SK-N-SH (cell line): ENCODE results near the gene BMP6. TPM values are rescaled to one million over a fixed set of nuclear protein-coding genes. Genes with fewer than 3 reads are reported as not detected.

Source experiments
- CTCF ChIA-PET: fragments of 300-600, 350-600 bp; formaldehyde crosslinking; extraction: SDS; loops from one replicate; lab custom pipeline; 2021; lab: Yijun Ruan, JAX
- POLR2A ChIA-PET: fragments of 350-600 bp; sonication (Branson Sonifier 250); formaldehyde crosslinking; extraction: SDS; loops from one replicate; lab custom pipeline; 2020; ENCODE audit warnings: antibody characterized with exemption, inconsistent platforms; lab: Yijun Ruan, JAX
- DNase-seq: peaks from one replicate; pipeline ENCODE4 v3.0.0; 2012
- H2AFZ ChIP-seq: fragments of 200-600 bp; sonication (generic); 2 replicates; pipeline ENCODE4 v1.8.1; 2016; ENCODE audit warnings: antibody characterized with exemption, mild to moderate bottlenecking, low read depth
- H3F3A ChIP-seq: fragments of 200-600 bp; sonication (generic); replicated peaks from 2 replicates; pipeline ENCODE3; 2016; ENCODE audit warnings: antibody characterized with exemption, mild to moderate bottlenecking; ENCODE audit not compliant: insufficient read depth
- H3K27ac ChIP-seq, 2 experiments: fragments of 200-500 bp in 1 of 2; fragments of 200-600 bp in 1 of 2; sonication (Bioruptor generic) in 1 of 2; sonication (generic), shearing (Covaris generic) in 1 of 2; 2 replicates each; pipeline versions ENCODE4 v1.5.1 to v1.6.1; 2014 to 2016; ENCODE audit warnings: low read depth in 2 of 2, inconsistent platforms in 1 of 2, low read length in 1 of 2, mild to moderate bottlenecking in 1 of 2, mixed read lengths in 1 of 2
- H3K27me3 ChIP-seq: fragments of 200-600 bp; sonication (generic), shearing (Covaris generic); 2 replicates; pipeline ENCODE4 v1.6.1; 2016; ENCODE audit warnings: mixed run types; ENCODE audit not compliant: insufficient read depth
- H3K36me3 ChIP-seq, 2 experiments: fragments of 200-500 bp in 1 of 2; fragments of 200-600 bp in 1 of 2; sonication (Bioruptor generic) in 1 of 2; sonication (generic) in 1 of 2; replicated peaks in 1 of 2; 2 replicates each; pipeline versions ENCODE3 to v1.5.1; 2014 to 2016; ENCODE audit warnings: low read length in 1 of 2, mild to moderate bottlenecking in 1 of 2; ENCODE audit not compliant: insufficient read depth in 2 of 2, control insufficient read depth in 1 of 2
- H3K4me1 ChIP-seq, 2 experiments: fragments of 200-500 bp in 1 of 2; fragments of 200-600 bp in 1 of 2; sonication (Bioruptor generic) in 1 of 2; sonication (generic), shearing (Covaris generic) in 1 of 2; 2 replicates each; pipeline versions ENCODE4 v1.5.1 to v1.6.1; 2014 to 2016; ENCODE audit warnings: low read depth in 1 of 2, low read length in 1 of 2, mixed run types in 1 of 2; ENCODE audit not compliant: insufficient read depth in 2 of 2, control insufficient read depth in 1 of 2
- H3K4me2 ChIP-seq: fragments of 200-600 bp; sonication (generic), shearing (Covaris generic); 2 replicates; pipeline ENCODE4 v1.6.1; 2017; ENCODE audit warnings: mixed run types
- H3K4me3 ChIP-seq, 2 experiments: fragments of 200-500 bp in 1 of 2; fragments of 200-600 bp in 1 of 2; sonication (Bioruptor generic) in 1 of 2; sonication (generic), shearing (Covaris generic) in 1 of 2; 2 replicates each; pipeline versions ENCODE4 v1.5.1 to v1.8.1; 2014 to 2016; ENCODE audit warnings: low read depth in 2 of 2, inconsistent platforms in 1 of 2, low read length in 1 of 2, mild to moderate bottlenecking in 1 of 2, mixed read lengths in 1 of 2, moderate library complexity in 1 of 2
- H3K79me2 ChIP-seq: fragments of 200-600 bp; sonication (generic); 2 replicates; pipeline ENCODE4 v1.8.1; 2017; ENCODE audit warnings: mild to moderate bottlenecking; ENCODE audit not compliant: insufficient read depth
- H3K9ac ChIP-seq: fragments of 200-600 bp; sonication (generic); 2 replicates; pipeline ENCODE4 v1.6.1; 2017; ENCODE audit warnings: mixed run types
- H3K9me2 ChIP-seq: fragments of 200-600 bp; sonication (generic); 2 replicates; pipeline ENCODE4 v1.6.1; 2017; ENCODE audit warnings: mixed run types
- H3K9me3 ChIP-seq: fragments of 200-600 bp; sonication (generic); 2 replicates; pipeline ENCODE4 v1.6.1; 2017; ENCODE audit warnings: mixed run types, mild to moderate bottlenecking, moderate library complexity
- H4K20me1 ChIP-seq: fragments of 200-600 bp; sonication (generic); 2 replicates; pipeline ENCODE4 v1.6.1; 2017; ENCODE audit warnings: mild to moderate bottlenecking, mixed run types; ENCODE audit not compliant: insufficient read depth
- CTCF ChIP-seq: fragments of 200-600 bp; sonication (generic); IDR thresholded peaks from 2 replicates; pipeline ENCODE4 v1.6.1; 2017; ENCODE audit warnings: antibody characterized with exemption, mild to moderate bottlenecking, moderate library complexity
- ELF1 ChIP-seq: IDR thresholded peaks from 2 replicates; pipeline ENCODE4 v1.4.0; 2012
- EP300 ChIP-seq, 2 experiments: IDR thresholded peaks; 2 replicates each; pipeline versions ENCODE4 v1.4.0 to v1.6.1; 2012; ENCODE audit warnings: borderline replicate concordance in 1 of 2, low read depth in 1 of 2, low read length in 1 of 2
- EZH2phosphoT487 ChIP-seq: fragments of 200-600 bp; sonication (generic); IDR thresholded peaks from 2 replicates; pipeline ENCODE4 v1.6.1; 2017; ENCODE audit warnings: low read depth, mixed run types, mild to moderate bottlenecking, antibody characterized with exemption, moderate library complexity, borderline replicate concordance
- FOSL2 ChIP-seq: IDR thresholded peaks from 2 replicates; pipeline ENCODE4 v1.4.0; 2012; ENCODE audit warnings: low read depth, mild to moderate bottlenecking, moderate library complexity, borderline replicate concordance
- FOXJ3 ChIP-seq: sonication (generic); formaldehyde crosslinking; IDR thresholded peaks from 2 replicates; pipeline ENCODE4 v1.5.1; 2020; ENCODE audit warnings: mild to moderate bottlenecking, missing genetic modification reagents
- FOXM1 ChIP-seq: IDR thresholded peaks from 2 replicates; pipeline ENCODE4 v1.4.0; 2012; ENCODE audit warnings: low read depth, mild to moderate bottlenecking
- GABPA ChIP-seq: IDR thresholded peaks from 2 replicates; pipeline ENCODE4 v1.4.0; 2012; ENCODE audit warnings: low read depth, mild to moderate bottlenecking
- GATA2 ChIP-seq: sonication (generic); formaldehyde crosslinking; IDR thresholded peaks from 2 replicates; pipeline ENCODE4 v1.5.0; 2020; ENCODE audit warnings: mild to moderate bottlenecking, missing genetic modification reagents
- JUND ChIP-seq: IDR thresholded peaks from 2 replicates; pipeline ENCODE4 v1.4.0; 2012
- MAX ChIP-seq: IDR thresholded peaks from 2 replicates; pipeline ENCODE4 v1.4.0; 2012; ENCODE audit warnings: low read depth
- MEF2A ChIP-seq: IDR thresholded peaks from 2 replicates; pipeline ENCODE4 v1.4.0; 2012; ENCODE audit warnings: low read depth, borderline replicate concordance
- MXI1 ChIP-seq: IDR thresholded peaks from 2 replicates; pipeline ENCODE4 v1.6.1; 2012; ENCODE audit warnings: mild to moderate bottlenecking, low read depth, low read length, improper control_type of control experiment
- NRF1 ChIP-seq: IDR thresholded peaks from 2 replicates; pipeline ENCODE4 v1.6.1; 2012; ENCODE audit warnings: low read depth, mild to moderate bottlenecking, low read length
- PBX3 ChIP-seq: IDR thresholded peaks from 2 replicates; pipeline ENCODE4; 2012
- RCOR1 ChIP-seq: fragments of 150-350 bp; IDR thresholded peaks from 2 replicates; pipeline ENCODE4 v1.6.1; 2017; ENCODE audit warnings: antibody characterized with exemption, low read length
- RXRA ChIP-seq: IDR thresholded peaks from 2 replicates; pipeline ENCODE4 v1.4.0; 2012; ENCODE audit warnings: low read depth, mild to moderate bottlenecking, borderline replicate concordance
- SIN3A ChIP-seq: IDR thresholded peaks from 2 replicates; pipeline ENCODE4 v1.6.1; 2012; ENCODE audit warnings: low read depth, mild to moderate bottlenecking, low read length, moderate library complexity, borderline replicate concordance
- SMC3 ChIP-seq: IDR thresholded peaks from 2 replicates; pipeline ENCODE4 v1.6.1; 2012; ENCODE audit warnings: low read depth, low read length, improper control_type of control experiment
- TAF1 ChIP-seq: IDR thresholded peaks from 2 replicates; pipeline ENCODE4 v1.6.1; 2012; ENCODE audit warnings: low read depth, mild to moderate bottlenecking, low read length, moderate library complexity, borderline replicate concordance
- USF1 ChIP-seq: IDR thresholded peaks from 2 replicates; pipeline ENCODE4 v1.4.0; 2012; ENCODE audit warnings: low read depth, borderline replicate concordance
- YY1 ChIP-seq: IDR thresholded peaks from 2 replicates; pipeline ENCODE4 v1.4.0; 2012; ENCODE audit warnings: low read depth, mild to moderate bottlenecking
- ZBTB33 ChIP-seq: IDR thresholded peaks from 2 replicates; pipeline ENCODE4 v1.4.0; 2012; ENCODE audit warnings: low read depth, borderline replicate concordance
- WGBS: methylation state at CpG from one replicate; pipeline ENCODE4 v1.1.6; 2017; ENCODE audit warnings: low lambda C conversion rate; 5-methylcytosine and 5-hydroxymethylcytosine counted together
- polyA plus RNA-seq, 3 experiments: library from polyadenylated mRNA; depleted of rRNA; stranded (reverse); fragments of >200 nt; gene quantifications; 2 replicates each; pipeline ENCODE4 v1.2.3, GENCODE V29; 2012

Gene BMP6
- polyA plus RNA-seq, 1 of the 3 experiments (the other 2 are of a cell fraction) = not detected

- peaks cover 53% of the 10 kb centered on the region for H3K79me2 ChIP-seq
- no peak overlapping the region for H3K9ac ChIP-seq
- no peak overlapping the region for H3K4me3 ChIP-seq
- no peak overlapping the region for H3K4me2 ChIP-seq
- DNase-seq = no peak
- CTCF ChIA-PET = interaction anchor here (0.6 kb wide), 1 partner anchor 1632 kb away, joined by 3 read pairs; no protein-coding TSS in a partner anchor
- no peak overlapping the region for H2AFZ ChIP-seq
- no peaks in the 10 kb centered on the region for H3K27me3 ChIP-seq
- peaks cover 38 to 48% of the 10 kb centered on the region in 2 experiments for H3K36me3 ChIP-seq
- POLR2A ChIA-PET = no interaction called here
- no peak overlapping the region for H3K27ac ChIP-seq
- 90% methylated on average over 2 of the region's 2 CpGs for WGBS
- no peak for TF ChIP-seq USF1
- no peak for TF ChIP-seq RCOR1
- no peak for TF ChIP-seq CTCF
- no peak for TF ChIP-seq MXI1
- no peak for TF ChIP-seq GATA2 (CRISPR knock-in tag)
- no peak for TF ChIP-seq FOSL2
- TF ChIP-seq NRF1 = no peak
- TF ChIP-seq FOXM1 = no peak
- TF ChIP-seq EZH2phosphoT487 = no peak
- TF ChIP-seq JUND = no peak
- TF ChIP-seq MEF2A = no peak
- TF ChIP-seq YY1 = no peak
- TF ChIP-seq TAF1 = no peak
- H3F3A ChIP-seq = peaks cover 3% of the 10 kb centered on the region
- no peaks in the 10 kb centered on the region; the same call in 1 of the 2 replicates for H3K9me2 ChIP-seq
- H4K20me1 ChIP-seq = peaks cover 54% of the 10 kb centered on the region
- H3K4me1 ChIP-seq = peaks cover 6 to 11% of the 10 kb centered on the region in 2 experiments; a peak in 2 of 4 replicates
- no peaks in the 10 kb centered on the region for H3K9me3 ChIP-seq
Measured at GRCh38 chr6:7905416-7905815, 179.5 kb downstream of the BMP6 start.

GRCh38 chr6:7906741-7907140 is 180.8 kb downstream of the BMP6 start:
- 91% methylated on average over 4 of the region's 4 CpGs for WGBS
- H3K36me3 ChIP-seq = peaks cover 32 to 35% of the 10 kb centered on the region in 2 experiments
- H4K20me1 ChIP-seq = peaks cover 51% of the 10 kb centered on the region
- no peak for TF ChIP-seq PBX3
- TF ChIP-seq MAX = no peak
- no peak for TF ChIP-seq MXI1
- TF ChIP-seq EZH2phosphoT487 = no peak
- TF ChIP-seq GATA2 (CRISPR knock-in tag) = no peak
- TF ChIP-seq SIN3A = no peak
- TF ChIP-seq ELF1 = no peak
- TF ChIP-seq FOXM1 = no peak
- no peak for TF ChIP-seq FOXJ3 (CRISPR knock-in tag)
- TF ChIP-seq MEF2A = no peak
- no peak for TF ChIP-seq SMC3
- no peak for TF ChIP-seq GABPA
- TF ChIP-seq ZBTB33 = no peak
- no peak for TF ChIP-seq EP300 (IDR thresholded peaks at IDR 0.05; ENCODE audit: borderline replicate concordance in 1 of 2, low read depth in 1 of 2, low read length in 1 of 2)
- TF ChIP-seq TAF1 = no peak
- TF ChIP-seq RXRA = no peak

More at GRCh38 chr6:7906741-7907140, 180.8 kb downstream of the BMP6 start:
- Histone ChIP-seq H2AFZ (no peak overlapping the region), H3F3A (peaks cover 3% of the 10 kb centered on the region), H3K27ac (no peak overlapping the region), H3K4me2 (no peak overlapping the region), H3K9me2 (no peaks in the 10 kb centered on the region; the same call in 1 of the 2 replicates), H3K9me3 (no peaks in the 10 kb centered on the region), H3K27me3 (no peaks in the 10 kb centered on the region), H3K4me3 (no peak overlapping the region), H3K4me1 (peaks cover 11% of the 10 kb centered on the region in 2 experiments; a peak in 2 of 4 replicates), H3K9ac (no peak overlapping the region), H3K79me2 (peaks cover 53% of the 10 kb centered on the region)
- DNase-seq = no peak
- CTCF ChIA-PET = no interaction called here
- POLR2A ChIA-PET = no interaction called here
